ENCODE measurements around the gene TACR1. TPM values are rescaled to one million over a fixed set of nuclear protein-coding genes. Genes with fewer than 3 reads are reported as not detected.

Gene TACR1
- polyA plus RNA-seq, 1 of the 3 experiments (the other 2 are of a cell fraction), result under 0.01 TPM

GRCh38 chr2:75190271-75190990, 8.9 kb downstream of the TACR1 start:
- WGBS (ENCODE audit: low lambda C conversion rate), result 61% methylated on average over 3 of the region's 3 CpGs
- H3K79me2 ChIP-seq (ENCODE audit: insufficient read depth), result no peaks in the 10 kb centered on the region
- H3F3A ChIP-seq (replicated peaks; ENCODE audit: insufficient read depth), result no peaks in the 10 kb centered on the region
- CTCF ChIA-PET, result interaction anchor here (1.2 to 3.8 kb wide), 3 partner anchors 8 to 371 kb away, joined by 4 to 24 read pairs (median 5); partner anchors contain the start of genes EVA1A and TACR1
- no peaks in the 10 kb centered on the region for H3K36me3 ChIP-seq (replicated peaks in 1 of 2; ENCODE audit: control insufficient read depth in 1 of 2, insufficient read depth in 2 of 2, low read length in 1 of 2)
- no peaks in the 10 kb centered on the region for H3K9me3 ChIP-seq
- H3K9ac ChIP-seq, result no peak overlapping the region
- TF ChIP-seq, protein P1, sequence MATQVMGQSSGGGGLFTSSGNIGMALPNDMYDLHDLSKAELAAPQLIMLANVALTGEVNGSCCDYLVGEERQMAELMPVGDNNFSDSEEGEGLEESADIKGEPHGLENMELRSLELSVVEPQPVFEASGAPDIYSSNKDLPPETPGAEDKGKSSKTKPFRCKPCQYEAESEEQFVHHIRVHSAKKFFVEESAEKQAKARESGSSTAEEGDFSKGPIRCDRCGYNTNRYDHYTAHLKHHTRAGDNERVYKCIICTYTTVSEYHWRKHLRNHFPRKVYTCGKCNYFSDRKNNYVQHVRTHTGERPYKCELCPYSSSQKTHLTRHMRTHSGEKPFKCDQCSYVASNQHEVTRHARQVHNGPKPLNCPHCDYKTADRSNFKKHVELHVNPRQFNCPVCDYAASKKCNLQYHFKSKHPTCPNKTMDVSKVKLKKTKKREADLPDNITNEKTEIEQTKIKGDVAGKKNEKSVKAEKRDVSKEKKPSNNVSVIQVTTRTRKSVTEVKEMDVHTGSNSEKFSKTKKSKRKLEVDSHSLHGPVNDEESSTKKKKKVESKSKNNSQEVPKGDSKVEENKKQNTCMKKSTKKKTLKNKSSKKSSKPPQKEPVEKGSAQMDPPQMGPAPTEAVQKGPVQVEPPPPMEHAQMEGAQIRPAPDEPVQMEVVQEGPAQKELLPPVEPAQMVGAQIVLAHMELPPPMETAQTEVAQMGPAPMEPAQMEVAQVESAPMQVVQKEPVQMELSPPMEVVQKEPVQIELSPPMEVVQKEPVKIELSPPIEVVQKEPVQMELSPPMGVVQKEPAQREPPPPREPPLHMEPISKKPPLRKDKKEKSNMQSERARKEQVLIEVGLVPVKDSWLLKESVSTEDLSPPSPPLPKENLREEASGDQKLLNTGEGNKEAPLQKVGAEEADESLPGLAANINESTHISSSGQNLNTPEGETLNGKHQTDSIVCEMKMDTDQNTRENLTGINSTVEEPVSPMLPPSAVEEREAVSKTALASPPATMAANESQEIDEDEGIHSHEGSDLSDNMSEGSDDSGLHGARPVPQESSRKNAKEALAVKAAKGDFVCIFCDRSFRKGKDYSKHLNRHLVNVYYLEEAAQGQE (IDR thresholded peaks at IDR 0.05; ENCODE audit: low read depth, low read length), result no peak
- TF ChIP-seq, protein P2, sequence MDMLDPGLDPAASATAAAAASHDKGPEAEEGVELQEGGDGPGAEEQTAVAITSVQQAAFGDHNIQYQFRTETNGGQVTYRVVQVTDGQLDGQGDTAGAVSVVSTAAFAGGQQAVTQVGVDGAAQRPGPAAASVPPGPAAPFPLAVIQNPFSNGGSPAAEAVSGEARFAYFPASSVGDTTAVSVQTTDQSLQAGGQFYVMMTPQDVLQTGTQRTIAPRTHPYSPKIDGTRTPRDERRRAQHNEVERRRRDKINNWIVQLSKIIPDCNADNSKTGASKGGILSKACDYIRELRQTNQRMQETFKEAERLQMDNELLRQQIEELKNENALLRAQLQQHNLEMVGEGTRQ (IDR thresholded peaks at IDR 0.05; ENCODE audit: borderline replicate concordance, low read depth, low read length), result no peak
- TF ChIP-seq EP300 (IDR thresholded peaks at IDR 0.05; ENCODE audit: borderline replicate concordance in 1 of 2, low read depth in 1 of 2, low read length in 1 of 2), result no peak
- no peak for TF ChIP-seq SMC3 (IDR thresholded peaks at IDR 0.05; ENCODE audit: low read depth, low read length)
- no peak for TF ChIP-seq JUND (IDR thresholded peaks at IDR 0.05)
- no peak for TF ChIP-seq YY1 (IDR thresholded peaks at IDR 0.05; ENCODE audit: low read depth)
- TF ChIP-seq FOSL2 (IDR thresholded peaks at IDR 0.05; ENCODE audit: borderline replicate concordance, low read depth), result no peak
- TF ChIP-seq GATA2 (CRISPR knock-in tag; IDR thresholded peaks at IDR 0.05), result no peak
- no peak for TF ChIP-seq ZBTB33 (IDR thresholded peaks at IDR 0.05; ENCODE audit: borderline replicate concordance, low read depth)
- no peak for TF ChIP-seq EZH2phosphoT487 (IDR thresholded peaks at IDR 0.05; ENCODE audit: borderline replicate concordance, low read depth)
- TF ChIP-seq, protein P3, sequence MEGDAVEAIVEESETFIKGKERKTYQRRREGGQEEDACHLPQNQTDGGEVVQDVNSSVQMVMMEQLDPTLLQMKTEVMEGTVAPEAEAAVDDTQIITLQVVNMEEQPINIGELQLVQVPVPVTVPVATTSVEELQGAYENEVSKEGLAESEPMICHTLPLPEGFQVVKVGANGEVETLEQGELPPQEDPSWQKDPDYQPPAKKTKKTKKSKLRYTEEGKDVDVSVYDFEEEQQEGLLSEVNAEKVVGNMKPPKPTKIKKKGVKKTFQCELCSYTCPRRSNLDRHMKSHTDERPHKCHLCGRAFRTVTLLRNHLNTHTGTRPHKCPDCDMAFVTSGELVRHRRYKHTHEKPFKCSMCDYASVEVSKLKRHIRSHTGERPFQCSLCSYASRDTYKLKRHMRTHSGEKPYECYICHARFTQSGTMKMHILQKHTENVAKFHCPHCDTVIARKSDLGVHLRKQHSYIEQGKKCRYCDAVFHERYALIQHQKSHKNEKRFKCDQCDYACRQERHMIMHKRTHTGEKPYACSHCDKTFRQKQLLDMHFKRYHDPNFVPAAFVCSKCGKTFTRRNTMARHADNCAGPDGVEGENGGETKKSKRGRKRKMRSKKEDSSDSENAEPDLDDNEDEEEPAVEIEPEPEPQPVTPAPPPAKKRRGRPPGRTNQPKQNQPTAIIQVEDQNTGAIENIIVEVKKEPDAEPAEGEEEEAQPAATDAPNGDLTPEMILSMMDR (IDR thresholded peaks at IDR 0.05), result no peak
- DNase-seq, result no peak
- no peak overlapping the region for H3K4me2 ChIP-seq
- H3K9me2 ChIP-seq, result no peaks in the 10 kb centered on the region
- POLR2A ChIA-PET, result no interaction called here
- H2AFZ ChIP-seq (ENCODE audit: low read depth), result no peak overlapping the region
- H3K4me1 ChIP-seq (ENCODE audit: control insufficient read depth in 1 of 2, insufficient read depth in 2 of 2, low read depth in 1 of 2, low read length in 1 of 2), result peaks cover 0 to 8% of the 10 kb centered on the region in 2 experiments; a peak in 2 of 4 replicates
- no peak overlapping the region for H3K27ac ChIP-seq (ENCODE audit: low read depth in 2 of 2, low read length in 1 of 2)
- no peaks in the 10 kb centered on the region; the same call in 1 of the 2 replicates for H3K27me3 ChIP-seq (ENCODE audit: insufficient read depth)
- no peak overlapping the region for H3K4me3 ChIP-seq (ENCODE audit: low read depth in 2 of 2, low read length in 1 of 2)
- H4K20me1 ChIP-seq (ENCODE audit: insufficient read depth), result no peaks in the 10 kb centered on the region
